OCI-LY1 (cell line): ENCODE measurements around the gene POU5F1.

Source experiments
- CTCF ChIP-seq: fragments of 200-600 bp; sonication (generic), shearing (Covaris generic); IDR thresholded peaks from 2 replicates; pipeline ENCODE4 v1.5.1; 2017; ENCODE audit warnings: mild to moderate bottlenecking, antibody characterized with exemption, low read length, moderate library complexity, mixed read lengths
- EZH2 ChIP-seq: fragments of 200-600 bp; sonication (generic), shearing (Covaris generic); IDR thresholded peaks from 2 replicates; pipeline ENCODE4 v1.8.0; 2017; ENCODE audit warnings: borderline replicate concordance, mixed run types, mild to moderate bottlenecking, antibody characterized with exemption, low read length, moderate library complexity, mixed read lengths

- TF ChIP-seq CTCF (no peak), EZH2 (no peak)
Measured at GRCh38 chr6:31163922-31164321, 6.6 kb downstream of the POU5F1 start.
